Mammary epithelial cell (primary cell): ENCODE measurements around the gene CPNE6.
A peak's percentile ranks its signal among the peaks of the same experiment; 100 is the strongest.

ENCODE experiments used
- EZH2 ChIP-seq: IDR thresholded peaks from 2 replicates; pipeline ENCODE4 v1.6.1; 2012; ENCODE audit warnings: low read length, inconsistent platforms, borderline replicate concordance
- TF ChIP-seq, protein P1 (sequence below), 2 donors: IDR thresholded peaks in 1 of 2; conservative IDR thresholded peaks in 1 of 2; 2 replicates each; pipeline ENCODE4 v1.5.1; 2011 to 2012; ENCODE audit warnings: inconsistent platforms in 2 of 2, low read length in 2 of 2, mild to moderate bottlenecking in 2 of 2, control low read depth in 1 of 2, low read depth in 1 of 2; ENCODE audit not compliant: insufficient read depth in 1 of 2; ENCODE audit errors: extremely low read depth in 1 of 2

DNA sequence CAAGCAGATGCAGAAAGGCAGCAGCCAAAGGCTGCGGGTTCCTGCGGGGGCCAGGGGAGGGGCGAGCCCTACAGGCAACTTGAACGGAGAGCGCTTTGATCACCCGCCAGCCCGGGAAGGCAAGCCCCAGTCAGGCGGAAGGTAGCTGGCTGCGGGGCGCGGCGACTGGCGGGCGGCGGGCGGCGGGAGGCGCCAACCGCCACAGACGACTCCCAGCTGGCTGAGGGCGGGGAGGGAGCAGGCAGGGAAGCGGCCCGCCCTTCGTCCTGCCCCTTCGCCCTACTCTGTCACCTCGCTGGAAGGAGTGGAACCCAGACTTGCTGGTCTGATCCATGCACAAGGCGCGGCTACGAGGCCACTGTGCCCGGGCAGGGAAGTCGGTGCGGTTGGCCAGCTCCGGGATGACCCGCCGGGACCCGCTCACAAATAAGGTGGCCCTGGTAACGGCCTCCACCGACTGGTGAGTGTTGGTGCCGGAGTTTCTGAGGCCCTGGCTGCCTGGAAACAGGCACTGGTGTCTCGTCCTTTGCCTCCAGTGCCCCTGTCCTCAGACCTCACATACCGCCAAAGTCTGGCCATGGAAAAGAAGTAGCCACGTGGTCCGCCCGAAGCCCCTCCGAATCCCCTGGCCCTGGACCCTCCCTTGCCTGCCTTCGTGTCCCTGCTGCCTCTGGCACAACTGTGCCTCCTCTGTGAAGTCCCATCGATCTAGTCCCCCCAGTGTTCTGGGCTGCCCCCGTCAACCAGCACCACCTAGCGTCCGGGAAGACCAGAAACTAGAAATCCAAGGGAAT, 35.0 kb upstream of the CPNE6 start:
- TF ChIP-seq, protein P1, sequence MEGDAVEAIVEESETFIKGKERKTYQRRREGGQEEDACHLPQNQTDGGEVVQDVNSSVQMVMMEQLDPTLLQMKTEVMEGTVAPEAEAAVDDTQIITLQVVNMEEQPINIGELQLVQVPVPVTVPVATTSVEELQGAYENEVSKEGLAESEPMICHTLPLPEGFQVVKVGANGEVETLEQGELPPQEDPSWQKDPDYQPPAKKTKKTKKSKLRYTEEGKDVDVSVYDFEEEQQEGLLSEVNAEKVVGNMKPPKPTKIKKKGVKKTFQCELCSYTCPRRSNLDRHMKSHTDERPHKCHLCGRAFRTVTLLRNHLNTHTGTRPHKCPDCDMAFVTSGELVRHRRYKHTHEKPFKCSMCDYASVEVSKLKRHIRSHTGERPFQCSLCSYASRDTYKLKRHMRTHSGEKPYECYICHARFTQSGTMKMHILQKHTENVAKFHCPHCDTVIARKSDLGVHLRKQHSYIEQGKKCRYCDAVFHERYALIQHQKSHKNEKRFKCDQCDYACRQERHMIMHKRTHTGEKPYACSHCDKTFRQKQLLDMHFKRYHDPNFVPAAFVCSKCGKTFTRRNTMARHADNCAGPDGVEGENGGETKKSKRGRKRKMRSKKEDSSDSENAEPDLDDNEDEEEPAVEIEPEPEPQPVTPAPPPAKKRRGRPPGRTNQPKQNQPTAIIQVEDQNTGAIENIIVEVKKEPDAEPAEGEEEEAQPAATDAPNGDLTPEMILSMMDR (conservative IDR thresholded peaks at IDR 0.05 in 1 of 2, IDR thresholded peaks at IDR 0.05 in 1 of 2; ENCODE audit: extremely low read depth in 1 of 2, insufficient read depth in 1 of 2, low read depth in 1 of 2, low read length in 2 of 2): peak; percentile 68 to 86
- no peak for TF ChIP-seq EZH2
